Activated T-cell treated with anti-CD3 and anti-CD28 coated beads, Interleukin-2, amount 50 U/mL, for 4 hours (primary cell): ENCODE results near the gene FHOD3. TPM values are rescaled to one million over a fixed set of nuclear protein-coding genes. Genes with fewer than 3 reads are reported as not detected.

Source experiments
- ATAC-seq, 2 donors: fragments of 200-7000 bp; cut with Tn5 transposase; one replicate each; pipeline ENCODE4 v1.10.0; 2021
- DNase-seq: peaks from one replicate; pipeline ENCODE4 v3.0.0-alpha.2; 2020
- H3K27me3 Mint-ChIP-seq: one replicate; pipeline ENCODE4 v1.8.0; 2021; ENCODE audit warnings: low read depth, mixed read lengths
- H3K36me3 Mint-ChIP-seq: one replicate; pipeline ENCODE4 v1.8.0; 2022; ENCODE audit warnings: mixed read lengths; ENCODE audit not compliant: insufficient read depth
- H3K4me1 Mint-ChIP-seq: one replicate; pipeline ENCODE4 v1.8.0; 2021; ENCODE audit warnings: low read depth, mixed read lengths
- H3K4me3 Mint-ChIP-seq: one replicate; pipeline ENCODE4 v1.8.0; 2021; ENCODE audit warnings: mild to moderate bottlenecking, moderate library complexity, mixed read lengths
- H3K9me3 Mint-ChIP-seq: one replicate; pipeline ENCODE4 v1.8.0; 2021; ENCODE audit warnings: mixed read lengths
- total RNA-seq, 3 donors: library from RNA; stranded (reverse); gene quantifications; one replicate each; pipeline ENCODE4 v1.2.1, GENCODE V29; 2021

Gene FHOD3
- total RNA-seq, 3 donors from 2014 or later, result 0.13 TPM; not detected in 2

GRCh38 chr18:36420826-36421225 is 123.3 kb downstream of the FHOD3 start:
- H3K27me3 Mint-ChIP-seq, result peaks cover 6% of the 10 kb centered on the region
- no peak overlapping the region for H3K4me3 Mint-ChIP-seq
- no peak for DNase-seq

GRCh38 chr18:36424741-36425142 is 127.2 kb downstream of the FHOD3 start:
- H3K36me3 Mint-ChIP-seq, result no peaks in the 10 kb centered on the region
- H3K27me3 Mint-ChIP-seq, result peaks cover 3% of the 10 kb centered on the region
- H3K4me1 Mint-ChIP-seq, result no peaks in the 10 kb centered on the region
- ATAC-seq (no peak), DNase-seq (no peak)
- no peaks in the 10 kb centered on the region for H3K9me3 Mint-ChIP-seq
- no peak overlapping the region for H3K4me3 Mint-ChIP-seq

More at GRCh38 chr18:36420826-36421225, 123.3 kb downstream of the FHOD3 start:
- ATAC-seq, result no peak
- H3K36me3 Mint-ChIP-seq, result no peaks in the 10 kb centered on the region
- no peaks in the 10 kb centered on the region for H3K9me3 Mint-ChIP-seq
- H3K4me1 Mint-ChIP-seq, result no peaks in the 10 kb centered on the region

GRCh38 chr18:36427369-36427768 is 129.9 kb downstream of the FHOD3 start:
- no peaks in the 10 kb centered on the region for H3K9me3 Mint-ChIP-seq
- no peak for ATAC-seq
- H3K36me3 Mint-ChIP-seq, result no peaks in the 10 kb centered on the region
- H3K27me3 Mint-ChIP-seq, result no peaks in the 10 kb centered on the region
- no peak overlapping the region for H3K4me3 Mint-ChIP-seq
- DNase-seq, result no peak
- H3K4me1 Mint-ChIP-seq, result no peaks in the 10 kb centered on the region

GRCh38 chr18:36427831-36428230 is 130.3 kb downstream of the FHOD3 start:
- ATAC-seq, result no peak
- no peak overlapping the region for H3K4me3 Mint-ChIP-seq
- no peaks in the 10 kb centered on the region for H3K27me3 Mint-ChIP-seq
- no peaks in the 10 kb centered on the region for H3K36me3 Mint-ChIP-seq
- DNase-seq, result no peak
- H3K4me1 Mint-ChIP-seq, result no peaks in the 10 kb centered on the region
- no peaks in the 10 kb centered on the region for H3K9me3 Mint-ChIP-seq

- no peaks in the 10 kb centered on the region for H3K4me1 Mint-ChIP-seq
- no peaks in the 10 kb centered on the region for H3K9me3 Mint-ChIP-seq
- H3K36me3 Mint-ChIP-seq, result no peaks in the 10 kb centered on the region
- no peaks in the 10 kb centered on the region for H3K27me3 Mint-ChIP-seq
- no peak overlapping the region for H3K4me3 Mint-ChIP-seq
- DNase-seq (no peak), ATAC-seq (no peak)
Measured at GRCh38 chr18:36428431-36429029, 131.0 kb downstream of the FHOD3 start.

- ATAC-seq (no peak), DNase-seq (no peak)
- H3K9me3 Mint-ChIP-seq, result no peaks in the 10 kb centered on the region
- H3K36me3 Mint-ChIP-seq, result no peaks in the 10 kb centered on the region
- H3K4me3 Mint-ChIP-seq, result no peak overlapping the region
- H3K4me1 Mint-ChIP-seq, result no peaks in the 10 kb centered on the region
- no peaks in the 10 kb centered on the region for H3K27me3 Mint-ChIP-seq
Measured at GRCh38 chr18:36432880-36433555, 135.5 kb downstream of the FHOD3 start.

GRCh38 chr18:36436387-36436786 is 138.9 kb downstream of the FHOD3 start:
- Mint-ChIP-seq H3K4me3 (no peak overlapping the region), H3K9me3 (no peaks in the 10 kb centered on the region), H3K27me3 (peaks cover 8% of the 10 kb centered on the region), H3K36me3 (no peaks in the 10 kb centered on the region), H3K4me1 (no peaks in the 10 kb centered on the region)
- DNase-seq (no peak), ATAC-seq (no peak)

GRCh38 chr18:36440614-36441013 is 143.1 kb downstream of the FHOD3 start:
- H3K4me1 Mint-ChIP-seq, result no peaks in the 10 kb centered on the region
- H3K27me3 Mint-ChIP-seq, result peaks cover 13% of the 10 kb centered on the region

GRCh38 chr18:36441426-36442240 is 144.1 kb downstream of the FHOD3 start:
- DNase-seq (no peak), ATAC-seq (no peak)
- Mint-ChIP-seq H3K4me1 (no peaks in the 10 kb centered on the region), H3K9me3 (no peaks in the 10 kb centered on the region), H3K4me3 (no peak overlapping the region), H3K36me3 (no peaks in the 10 kb centered on the region), H3K27me3 (peaks cover 13% of the 10 kb centered on the region)

More at GRCh38 chr18:36440614-36441013, 143.1 kb downstream of the FHOD3 start:
- H3K4me3 Mint-ChIP-seq, result no peak overlapping the region
- DNase-seq, result no peak
- no peak for ATAC-seq
- H3K9me3 Mint-ChIP-seq, result no peaks in the 10 kb centered on the region
- H3K36me3 Mint-ChIP-seq, result no peaks in the 10 kb centered on the region

- no peak for ATAC-seq
- H3K9me3 Mint-ChIP-seq, result no peaks in the 10 kb centered on the region
- peaks cover 13% of the 10 kb centered on the region for H3K27me3 Mint-ChIP-seq
Measured at GRCh38 chr18:36442717-36443116, 145.2 kb downstream of the FHOD3 start.

GRCh38 chr18:36446059-36446458 is 148.5 kb downstream of the FHOD3 start:
- ATAC-seq (no peak), DNase-seq (no peak)
- Mint-ChIP-seq H3K4me3 (no peak overlapping the region), H3K36me3 (no peaks in the 10 kb centered on the region), H3K9me3 (no peaks in the 10 kb centered on the region), H3K4me1 (no peaks in the 10 kb centered on the region), H3K27me3 (peaks cover 4% of the 10 kb centered on the region)

More at GRCh38 chr18:36442717-36443116, 145.2 kb downstream of the FHOD3 start:
- H3K4me3 Mint-ChIP-seq, result no peak overlapping the region
- DNase-seq, result no peak
- H3K36me3 Mint-ChIP-seq, result no peaks in the 10 kb centered on the region
- H3K4me1 Mint-ChIP-seq, result no peaks in the 10 kb centered on the region

GRCh38 chr18:36448384-36449290 is 151.1 kb downstream of the FHOD3 start:
- Mint-ChIP-seq H3K4me3 (no peak overlapping the region), H3K4me1 (no peaks in the 10 kb centered on the region), H3K36me3 (no peaks in the 10 kb centered on the region), H3K27me3 (peaks cover 2% of the 10 kb centered on the region), H3K9me3 (no peaks in the 10 kb centered on the region)
- ATAC-seq, result no peak
- no peak for DNase-seq

GRCh38 chr18:36449451-36449850 is 151.9 kb downstream of the FHOD3 start:
- Mint-ChIP-seq H3K36me3 (no peaks in the 10 kb centered on the region), H3K4me3 (no peak overlapping the region), H3K4me1 (no peaks in the 10 kb centered on the region), H3K9me3 (no peaks in the 10 kb centered on the region), H3K27me3 (peaks cover under 1% of the 10 kb centered on the region)
- DNase-seq (no peak), ATAC-seq (no peak)

GRCh38 chr18:36450264-36450663 is 152.8 kb downstream of the FHOD3 start:
- DNase-seq, result no peak
- no peaks in the 10 kb centered on the region for H3K4me1 Mint-ChIP-seq
- no peaks in the 10 kb centered on the region for H3K36me3 Mint-ChIP-seq
- H3K9me3 Mint-ChIP-seq, result no peaks in the 10 kb centered on the region
- no peak for ATAC-seq
- H3K27me3 Mint-ChIP-seq, result no peaks in the 10 kb centered on the region
- H3K4me3 Mint-ChIP-seq, result no peak overlapping the region
